GM18517 (cell line): ENCODE data around the gene SLC34A3.

Experiments
- ATAC-seq: cut with Tn5 transposase; IDR thresholded peaks from one replicate; pipeline ENCODE4 v1.9.1; 2021; ENCODE audit warnings: mild to moderate bottlenecking, moderate library complexity; ENCODE audit not compliant: unreplicated experiment

Gene SLC34A3

DNA sequence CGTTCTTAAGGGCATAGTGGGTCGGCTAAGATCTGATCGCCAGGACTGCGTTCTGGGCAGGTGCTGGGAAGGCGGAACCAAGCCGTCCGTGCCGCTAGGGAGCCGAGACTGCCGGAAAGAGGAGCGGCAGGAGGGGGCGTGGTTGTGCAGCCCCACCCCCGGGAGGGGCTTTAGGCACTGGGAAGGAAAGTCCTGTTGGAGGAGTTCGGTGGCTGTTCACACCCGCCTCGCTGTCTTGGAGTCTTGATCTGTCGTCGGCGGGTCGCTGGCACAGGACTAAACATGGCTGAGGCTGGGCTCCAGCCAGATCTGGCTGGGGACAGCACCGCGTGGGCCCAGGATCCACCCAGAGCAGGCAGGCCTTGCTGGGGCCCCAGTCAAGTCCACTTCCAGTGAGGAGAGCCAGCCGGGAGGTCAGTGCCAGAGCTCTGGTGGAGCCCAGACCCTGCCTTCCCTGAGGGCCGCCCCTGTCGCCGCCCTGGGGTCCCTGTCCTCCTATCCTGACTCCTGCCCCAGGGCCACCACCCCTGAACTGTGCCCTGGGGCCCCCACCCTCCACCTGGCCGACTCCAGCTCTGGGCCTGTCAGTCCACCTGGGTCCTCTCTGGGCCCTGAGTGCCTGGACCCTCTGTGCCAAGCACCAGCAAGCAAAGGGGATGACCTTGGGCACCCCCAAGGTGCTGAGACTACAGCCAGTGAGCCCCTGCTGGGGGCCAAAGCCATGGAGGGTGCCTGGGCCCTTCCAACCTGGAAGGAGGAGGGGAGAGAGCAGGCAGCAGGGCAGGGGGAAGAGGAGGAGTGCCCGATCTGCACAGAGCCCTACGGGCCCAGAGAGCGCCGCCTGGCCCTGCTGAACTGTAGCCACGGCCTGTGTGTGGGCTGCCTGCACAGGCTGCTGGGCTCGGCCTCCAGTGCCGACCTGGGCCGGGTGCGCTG, 13.2 kb upstream of the SLC34A3 start:
- ATAC-seq, result no peak

DNA sequence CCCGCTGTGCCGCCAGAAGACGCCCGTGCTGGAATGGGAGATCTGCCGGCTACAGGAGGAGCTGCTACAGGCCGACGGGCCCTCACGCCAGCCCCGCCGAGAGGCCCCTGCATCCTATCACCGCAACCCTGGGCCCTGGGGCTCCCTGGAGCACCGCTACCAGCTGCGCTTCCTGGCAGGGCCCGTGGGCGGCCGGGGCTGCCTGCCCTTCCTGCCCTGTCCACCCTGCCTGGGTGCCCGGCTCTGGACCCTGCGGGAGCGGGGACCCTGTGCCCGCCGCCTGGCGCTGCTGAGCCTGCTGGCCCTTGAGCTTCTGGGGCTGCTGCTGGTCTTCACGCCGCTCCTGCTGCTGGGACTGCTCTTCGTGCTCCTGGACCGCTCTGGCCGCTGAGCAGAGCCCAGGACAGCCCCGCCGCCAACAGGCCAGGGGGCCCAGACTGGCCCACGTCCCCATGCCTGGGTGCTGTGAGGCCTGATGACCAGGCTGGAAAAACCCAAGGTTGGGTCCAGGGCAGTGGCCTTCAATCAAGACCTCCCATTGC, 12.4 kb upstream of the SLC34A3 start:
- ATAC-seq, result no peak

DNA sequence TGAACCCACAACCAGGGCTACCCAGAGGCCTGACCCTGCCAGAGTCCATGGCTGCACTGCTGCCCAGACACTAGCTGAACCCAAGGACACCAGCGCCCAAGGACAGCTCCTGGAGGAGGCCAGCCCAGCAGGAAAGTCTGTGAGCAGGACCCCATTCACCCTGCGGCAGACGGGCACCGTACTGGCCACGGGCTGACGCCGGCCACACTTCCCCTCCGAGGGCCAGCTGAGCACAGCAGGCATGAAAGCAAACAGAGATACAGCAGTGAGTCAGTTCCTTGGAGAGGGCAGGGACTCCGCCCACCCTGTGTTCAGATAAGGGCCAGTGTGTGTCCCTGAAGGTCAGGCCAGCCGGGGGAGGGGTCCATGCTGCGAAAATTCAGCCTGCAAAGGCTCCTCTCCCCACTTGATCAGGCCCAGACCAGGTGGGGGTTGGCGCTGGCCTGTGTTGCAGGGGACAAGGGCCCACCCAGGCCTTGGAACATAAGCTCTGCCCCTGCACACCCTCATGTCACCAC, 11.9 kb upstream of the SLC34A3 start:
- no peak for ATAC-seq

DNA sequence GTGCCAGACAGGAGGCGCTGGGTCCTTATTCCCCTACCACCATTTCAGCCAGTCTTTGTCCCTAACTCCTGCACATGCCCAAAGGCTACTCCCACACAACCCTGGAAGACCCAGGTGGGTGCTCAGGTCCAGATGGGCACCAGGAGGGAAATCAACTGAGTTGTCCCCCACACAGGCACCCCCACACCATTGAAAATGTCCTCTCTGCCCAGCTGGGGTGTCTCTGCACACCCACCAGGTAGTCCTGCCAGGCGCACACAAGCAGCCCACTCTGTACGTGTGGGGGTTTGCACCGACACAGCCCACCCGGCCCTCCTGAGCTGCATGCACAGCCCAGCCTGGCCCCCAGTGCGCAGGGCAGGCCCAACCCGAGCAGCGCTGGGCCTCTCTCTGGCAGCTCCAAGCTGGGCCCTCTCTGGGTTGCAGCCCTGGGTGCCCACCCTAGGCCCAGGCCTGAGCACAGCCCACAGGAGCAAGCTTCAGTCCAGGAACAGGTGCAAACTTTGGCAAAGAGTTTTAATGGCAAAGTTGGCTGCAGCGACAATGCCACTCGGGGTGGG, 10.9 kb upstream of the SLC34A3 start:
- ATAC-seq, result no peak

DNA sequence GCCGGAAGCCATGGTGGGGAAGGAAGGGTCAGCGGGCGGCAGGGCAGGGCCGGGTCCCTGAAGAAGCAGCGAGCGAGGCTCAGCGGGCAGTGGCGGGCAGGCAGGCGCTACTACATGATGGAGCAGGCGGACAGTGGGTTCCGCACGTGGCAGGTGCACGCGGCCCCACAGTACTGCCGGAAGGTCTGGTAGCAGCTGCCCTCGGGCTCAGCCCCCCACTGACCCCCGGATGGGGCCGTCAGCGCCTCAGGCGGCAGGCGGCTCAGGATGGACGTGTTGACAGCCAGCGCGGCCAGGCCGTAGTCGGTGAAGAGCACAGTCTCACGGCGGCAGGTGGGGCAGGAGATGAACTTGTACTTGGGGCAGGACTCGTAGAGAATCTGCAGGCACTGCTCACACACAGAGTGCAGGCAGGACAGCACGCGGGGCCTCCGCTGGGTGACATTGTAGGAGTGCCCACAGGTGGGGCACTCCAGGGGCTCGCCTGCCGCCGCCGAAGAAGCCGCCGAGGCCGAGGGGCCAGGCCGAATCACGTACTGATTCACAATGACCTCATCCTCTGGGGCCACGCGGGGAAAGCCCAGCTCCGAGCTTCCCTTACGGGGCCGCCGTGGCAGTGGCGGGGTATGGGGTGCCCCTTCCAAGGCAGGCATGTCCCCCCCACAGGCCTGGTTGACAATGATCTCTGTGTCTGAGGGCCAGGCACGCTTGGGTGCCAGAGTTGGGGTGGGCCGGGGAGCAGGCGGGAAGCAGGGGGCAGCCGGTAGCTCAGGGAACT, 10.2 kb upstream of the SLC34A3 start:
- ATAC-seq, result no peak

DNA sequence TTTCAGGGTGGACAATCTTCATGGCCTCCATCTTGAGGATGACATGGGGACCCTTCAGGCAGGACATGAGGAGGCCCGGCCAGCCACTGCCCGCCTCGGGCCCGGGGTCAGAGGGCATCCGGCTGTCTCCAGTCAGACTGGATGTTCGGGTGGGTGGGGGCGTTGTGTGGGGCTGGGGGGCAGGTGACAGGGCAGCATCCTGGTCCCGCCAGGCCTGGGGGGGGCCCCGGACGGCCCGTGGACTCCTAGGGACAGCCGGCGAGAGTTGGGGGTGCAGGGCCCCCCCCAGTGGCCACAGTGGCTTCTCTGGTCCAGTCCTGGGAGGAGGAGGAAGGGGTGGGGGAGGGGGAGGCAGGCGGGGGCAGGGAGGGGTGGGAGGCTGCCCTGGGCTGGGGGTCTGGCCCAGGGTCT, 9.6 kb upstream of the SLC34A3 start:
- ATAC-seq, result no peak

DNA sequence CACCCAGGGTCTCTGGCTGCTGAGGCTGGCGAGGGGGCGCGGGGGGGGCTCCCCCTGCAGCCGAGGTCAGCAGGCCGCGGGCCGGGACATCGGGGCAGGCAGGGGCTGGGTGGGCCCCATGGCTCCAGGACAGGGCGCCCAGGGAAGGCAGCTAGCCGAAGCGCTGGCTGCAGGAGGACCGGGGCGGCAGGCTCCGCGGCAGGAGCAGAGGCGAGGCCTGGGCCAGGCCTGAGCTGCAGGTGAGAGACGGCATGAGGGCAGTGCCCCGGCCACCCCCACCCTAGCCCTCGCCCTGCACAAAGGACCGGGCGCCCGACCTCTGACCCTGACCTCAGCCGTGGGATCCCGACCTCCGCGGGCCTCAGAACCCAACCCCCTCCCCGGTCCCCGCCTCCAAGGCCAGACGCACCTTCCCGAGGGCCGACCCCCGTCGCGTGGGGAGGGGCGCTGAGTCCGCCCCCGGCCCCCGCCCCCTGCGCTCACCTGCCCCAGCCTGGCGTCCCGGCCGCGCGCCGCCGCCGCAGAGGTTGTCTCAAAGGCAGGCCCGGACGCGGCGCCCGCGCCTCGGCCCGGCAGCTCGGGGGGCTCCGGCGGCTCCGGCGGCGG, 9.1 kb upstream of the SLC34A3 start:
- ATAC-seq, result no peak

DNA sequence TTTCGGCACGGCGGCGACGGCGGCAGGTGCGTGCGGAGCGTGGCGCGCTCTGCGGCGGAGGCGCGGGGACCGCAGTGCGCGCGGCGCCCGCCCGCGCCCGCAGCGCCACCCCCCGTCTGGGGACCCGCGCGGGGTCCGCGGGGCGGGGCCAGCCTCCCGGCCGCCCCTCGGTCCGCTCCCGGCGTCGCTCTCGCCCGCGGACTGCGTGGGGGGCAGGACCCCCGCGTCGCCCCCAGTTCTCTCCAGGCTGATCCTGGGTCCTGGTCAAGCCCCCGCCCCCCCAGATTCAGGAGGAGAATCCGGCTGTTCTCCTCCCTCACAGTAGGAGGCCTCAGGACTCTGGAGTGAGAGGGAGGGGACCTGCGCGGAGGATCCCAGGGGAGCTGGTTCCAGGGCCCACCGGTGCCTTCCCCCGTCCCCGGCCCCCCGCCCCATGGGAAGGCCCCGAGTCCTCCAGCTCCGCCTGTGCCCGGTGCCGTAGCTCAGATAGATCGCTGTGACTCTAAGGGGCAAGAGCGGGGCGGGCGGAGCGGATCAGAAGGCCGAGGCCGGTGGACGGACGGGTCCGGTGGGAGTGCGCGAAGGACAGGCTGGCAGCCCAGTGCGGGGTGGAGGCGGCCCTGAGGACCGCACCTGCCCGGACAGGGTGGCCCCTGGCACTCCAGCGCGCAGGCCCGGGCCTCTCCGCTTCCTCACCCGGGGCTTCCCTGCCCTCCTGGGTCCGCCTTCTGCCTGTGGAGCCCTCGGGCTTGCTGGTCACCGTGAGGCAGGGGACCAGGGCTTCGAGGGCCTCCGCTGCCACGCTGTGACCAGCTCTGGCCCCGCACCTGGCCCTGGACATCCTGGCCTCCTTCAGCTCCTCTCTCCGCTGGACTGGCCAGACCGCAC, 8.3 kb upstream of the SLC34A3 start, which contains the start of gene RNF208:
Gene RNF208, minus strand, starts transcription at position 51 of the 888 bp plus-strand sequence. CDS start 1,028 bp downstream, outside the sequence.
- no peak for ATAC-seq

DNA sequence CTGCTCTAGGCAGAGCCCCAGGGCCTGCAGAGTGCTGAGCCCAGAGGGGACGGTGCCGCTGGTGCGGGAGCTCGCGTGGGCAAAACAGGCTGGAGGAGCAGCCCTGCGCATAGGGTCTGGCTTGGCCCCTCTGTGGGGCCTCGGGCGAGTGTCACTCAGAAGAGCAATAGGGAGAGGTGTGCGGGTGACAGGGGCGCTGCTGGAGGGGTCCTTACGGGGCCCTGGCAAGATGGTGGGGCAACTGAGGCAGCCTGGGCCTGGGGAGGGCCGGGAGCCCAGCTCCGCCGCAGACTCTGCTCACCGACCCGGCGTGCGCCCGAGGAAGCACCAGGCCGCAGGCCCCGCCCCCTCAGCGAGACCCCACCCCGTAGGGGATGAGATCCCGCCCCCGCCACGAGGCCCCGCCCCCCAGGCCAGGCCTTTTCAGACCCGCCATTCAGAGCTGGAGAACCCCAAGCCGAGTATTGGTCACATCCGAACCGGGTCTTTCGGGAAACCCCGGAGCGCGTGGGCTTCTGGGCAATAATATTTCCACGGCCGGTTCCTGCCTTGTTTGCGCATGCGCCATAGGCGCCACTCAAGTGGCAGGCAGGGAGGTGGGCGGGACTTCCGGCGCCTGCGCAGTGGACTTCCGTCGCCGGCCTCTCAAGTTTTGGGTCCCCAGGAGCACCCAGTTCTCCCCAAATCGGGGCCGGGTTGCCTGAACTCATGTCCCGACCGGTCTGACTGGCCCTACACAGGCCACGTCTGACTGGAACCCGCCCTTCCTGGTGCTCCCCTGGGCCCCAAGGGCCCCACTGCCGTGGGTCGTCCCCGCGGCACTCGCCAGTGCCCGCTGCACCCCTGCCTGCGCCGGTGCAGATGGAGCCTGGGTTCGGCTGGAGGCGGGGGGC, 7.4 kb upstream of the SLC34A3 start:
- ATAC-seq, result peak; percentile 72

DNA sequence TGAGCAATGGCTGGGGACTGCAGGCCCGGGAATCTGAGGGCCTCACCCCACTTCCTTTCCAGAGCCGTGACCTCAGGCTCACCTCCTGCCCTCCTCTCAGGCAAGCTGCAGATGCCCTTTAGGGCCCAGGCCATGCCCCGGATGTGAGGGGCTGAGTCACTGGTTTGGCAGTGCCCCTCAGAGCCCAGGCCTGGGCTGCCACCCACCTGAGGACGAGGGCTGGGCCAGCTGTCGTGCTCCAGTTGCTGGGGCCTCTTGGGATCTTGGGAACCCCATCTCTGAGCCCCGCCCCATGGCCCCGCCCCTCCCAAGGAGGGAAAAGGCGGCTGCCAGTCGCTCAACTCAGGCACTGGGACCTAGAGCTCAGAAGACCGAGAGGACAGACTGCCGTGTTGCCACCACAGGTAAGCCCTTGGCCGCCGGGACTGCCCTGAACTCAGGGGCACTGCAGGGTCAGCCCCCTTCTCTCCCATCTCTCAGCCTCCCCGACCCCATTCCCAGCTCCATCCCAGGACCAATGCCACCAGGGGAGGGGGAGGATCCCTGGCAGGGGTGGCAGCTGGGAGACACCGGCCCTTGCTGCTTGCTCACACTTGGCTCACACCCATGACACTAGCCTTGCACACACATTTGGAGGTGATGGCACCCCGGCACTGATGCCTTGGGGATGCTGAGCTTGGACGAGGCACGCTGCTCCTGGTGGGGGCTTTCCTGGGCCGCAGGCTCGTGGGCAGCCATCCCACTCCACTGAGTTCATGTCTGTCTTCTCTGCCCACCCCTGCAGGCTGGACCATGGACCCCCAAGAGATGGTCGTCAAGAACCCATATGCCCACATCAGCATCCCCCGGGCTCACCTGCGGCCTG, 5.6 kb upstream of the SLC34A3 start, which contains the start of gene CYSRT1:
Gene CYSRT1, plus strand, starts transcription at position 345 of the 865 bp plus-strand sequence. Its CDS starts 448 bp downstream, at position 793.
- ATAC-seq, result no peak

DNA sequence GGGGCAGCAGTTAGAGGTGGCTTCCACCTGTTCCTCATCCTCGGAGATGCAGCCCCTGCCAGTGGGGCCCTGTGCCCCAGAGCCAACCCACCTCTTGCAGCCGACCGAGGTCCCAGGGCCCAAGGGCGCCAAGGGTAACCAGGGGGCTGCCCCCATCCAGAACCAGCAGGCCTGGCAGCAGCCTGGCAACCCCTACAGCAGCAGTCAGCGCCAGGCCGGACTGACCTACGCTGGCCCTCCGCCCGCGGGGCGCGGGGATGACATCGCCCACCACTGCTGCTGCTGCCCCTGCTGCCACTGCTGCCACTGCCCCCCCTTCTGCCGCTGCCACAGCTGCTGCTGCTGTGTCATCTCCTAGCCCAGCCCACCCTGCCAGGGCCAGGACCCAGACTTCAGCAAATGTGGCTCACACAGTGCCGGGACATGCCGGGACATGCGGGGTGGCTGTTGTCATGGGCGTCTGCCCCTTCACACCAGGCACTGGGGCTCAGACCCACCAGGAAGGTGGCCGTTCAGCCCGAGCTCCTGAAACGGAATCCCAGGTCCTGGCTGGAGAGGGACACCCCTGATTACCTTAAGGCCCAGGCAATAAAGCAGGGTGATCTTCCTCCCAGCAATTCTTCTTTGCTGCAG, 4.9 kb upstream of the SLC34A3 start:
- no peak for ATAC-seq

DNA sequence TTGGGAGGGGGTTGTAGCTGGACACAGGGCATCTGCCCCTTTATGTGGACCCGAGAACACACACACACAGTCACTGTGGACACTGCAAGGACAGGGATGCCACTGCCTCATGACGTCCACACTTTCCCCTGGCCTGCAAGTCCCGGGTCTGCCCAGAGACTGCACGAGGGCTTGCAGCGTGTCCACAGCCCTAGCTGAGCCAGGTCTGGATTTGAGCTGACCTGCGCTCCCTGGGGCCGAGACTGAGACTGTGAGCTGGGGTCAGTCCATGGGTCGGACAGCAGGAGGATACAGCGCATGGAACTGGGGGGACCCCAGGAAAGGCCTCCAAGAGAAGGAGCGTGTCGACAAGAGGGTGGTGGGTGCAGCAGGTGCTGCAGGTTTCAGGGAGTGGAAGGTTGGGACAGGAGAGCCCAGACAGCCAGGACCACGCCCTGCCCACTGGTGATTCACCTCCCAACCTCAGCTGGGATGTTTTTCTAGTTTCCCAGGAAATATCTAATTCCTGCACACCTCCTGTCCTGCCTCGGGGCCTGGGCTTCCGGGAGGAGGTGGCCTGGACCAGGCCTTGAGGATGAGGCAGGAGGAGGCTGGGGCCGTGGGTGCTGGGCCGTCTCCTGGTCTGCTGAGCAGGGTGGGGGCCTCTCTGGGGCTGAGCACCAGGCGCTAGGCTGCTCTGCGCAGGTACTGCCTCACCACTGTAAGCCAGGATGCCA, 4.2 kb upstream of the SLC34A3 start:
- ATAC-seq, result no peak

DNA sequence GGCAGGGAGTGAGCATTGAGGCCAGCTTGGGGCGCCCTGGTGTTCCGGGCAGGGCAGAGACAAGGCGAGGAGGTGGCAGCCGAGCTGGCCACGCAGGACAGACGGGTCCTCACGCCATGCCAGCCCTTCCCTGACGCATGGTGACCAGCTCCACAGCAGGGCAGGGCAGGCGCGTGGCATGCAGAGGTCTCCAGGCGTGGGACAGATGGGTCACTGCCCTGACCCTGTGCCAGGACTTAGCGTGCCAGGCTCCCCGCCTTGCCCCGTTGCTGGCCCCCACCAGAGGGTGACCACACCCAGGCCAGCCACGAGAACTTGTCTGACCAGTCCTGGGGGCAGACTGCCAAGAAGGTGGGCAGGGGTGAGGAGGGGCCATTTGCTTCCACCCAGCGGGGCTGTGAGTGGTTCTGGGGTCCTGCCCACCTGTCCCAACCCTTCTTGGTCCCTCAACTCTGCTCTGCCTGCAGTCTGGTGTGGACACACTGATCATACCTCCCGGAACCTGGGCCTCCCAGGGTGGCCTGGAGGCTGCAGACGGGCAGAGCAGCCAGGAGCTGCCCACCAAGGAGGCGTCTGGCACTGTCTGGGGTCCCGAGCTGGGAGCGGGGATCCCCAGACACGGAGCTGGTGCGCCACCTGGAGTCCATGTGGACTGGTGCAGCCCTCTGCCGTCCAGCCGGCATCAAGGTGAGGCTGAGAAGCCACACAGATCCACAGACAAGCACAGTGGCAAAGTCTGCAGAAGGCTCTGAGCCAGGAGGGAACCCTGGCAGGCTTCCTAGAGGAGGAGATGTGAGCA, 3.4 kb upstream of the SLC34A3 start, which contains the start of gene RNF224:
Gene RNF224, plus strand, starts transcription at position 449 of the 799 bp plus-strand sequence. CDS start 834 bp downstream, outside the sequence.
- no peak for ATAC-seq

DNA sequence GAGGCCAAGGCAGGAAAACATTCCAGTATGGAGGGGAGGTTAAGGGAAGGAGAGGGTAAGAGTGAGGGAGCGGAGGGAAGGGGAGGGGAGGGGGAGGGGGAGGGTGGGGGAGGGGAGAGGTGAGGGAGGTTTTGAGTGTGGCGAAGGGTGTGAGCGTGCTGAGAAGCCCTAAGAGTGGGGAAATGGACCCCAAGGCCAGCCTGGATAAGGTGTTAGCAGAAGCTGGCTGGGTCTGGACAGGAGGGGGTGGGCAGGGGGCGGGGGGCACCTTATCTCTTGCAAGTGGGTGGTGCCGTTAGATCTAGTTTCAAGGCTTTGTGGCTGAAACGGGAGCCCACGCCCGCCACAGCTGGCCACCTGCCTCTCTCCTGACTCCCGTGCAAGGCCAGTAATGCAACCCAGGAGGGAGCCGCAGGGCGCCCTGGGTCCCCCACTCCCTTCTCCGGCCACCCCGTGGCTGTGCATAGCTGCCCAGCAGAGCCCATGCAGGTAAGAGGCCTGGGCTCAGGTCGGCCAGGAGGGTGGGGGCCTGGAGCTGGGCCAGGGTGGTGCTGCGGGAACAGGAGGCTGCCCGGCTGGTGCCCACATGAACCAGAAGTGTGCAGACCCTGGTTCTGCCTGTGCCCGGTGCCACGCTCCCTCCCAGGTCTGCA, 2.7 kb upstream of the SLC34A3 start:
- no peak for ATAC-seq

DNA sequence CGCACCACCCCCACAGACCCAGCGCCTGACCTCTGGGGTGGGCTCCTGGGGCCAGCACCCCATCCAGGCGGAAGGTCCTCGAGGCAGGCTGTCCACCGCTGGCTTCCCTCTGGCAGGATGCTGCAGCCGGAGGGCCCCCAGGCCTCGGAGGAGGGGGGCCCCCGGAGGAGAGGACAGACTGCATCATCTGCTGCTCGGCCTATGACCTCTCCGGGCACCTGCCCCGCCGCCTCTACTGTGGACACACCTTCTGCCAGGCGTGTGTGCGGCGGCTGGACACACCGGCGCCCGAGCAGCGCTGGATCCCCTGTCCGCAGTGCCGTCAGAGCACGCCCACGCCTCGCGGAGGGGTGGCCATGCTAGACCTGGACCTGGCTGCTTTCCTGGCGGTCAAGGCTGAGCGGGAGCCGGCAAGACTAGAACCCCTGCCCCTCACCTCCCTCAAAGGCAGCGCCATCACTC, 2.2 kb upstream of the SLC34A3 start:
- no peak for ATAC-seq
